ENCODE results near the gene PCDH9.

PCDH9 gene

GRCh38 chr13:66440938-66441337, 789.2 kb downstream of the PCDH9 start:
- Histone ChIP-seq H3K36me3 (ENCODE audit: control insufficient read depth, insufficient read depth, low read length) (no peaks in the 10 kb centered on the region), H3K4me3 (replicated peaks; ENCODE audit: low read depth, low read length) (no peak overlapping the region), H3K27me3 (replicated peaks; ENCODE audit: control insufficient read depth, insufficient read depth, low read length) (no peaks in the 10 kb centered on the region)
- TF ChIP-seq, protein P1, sequence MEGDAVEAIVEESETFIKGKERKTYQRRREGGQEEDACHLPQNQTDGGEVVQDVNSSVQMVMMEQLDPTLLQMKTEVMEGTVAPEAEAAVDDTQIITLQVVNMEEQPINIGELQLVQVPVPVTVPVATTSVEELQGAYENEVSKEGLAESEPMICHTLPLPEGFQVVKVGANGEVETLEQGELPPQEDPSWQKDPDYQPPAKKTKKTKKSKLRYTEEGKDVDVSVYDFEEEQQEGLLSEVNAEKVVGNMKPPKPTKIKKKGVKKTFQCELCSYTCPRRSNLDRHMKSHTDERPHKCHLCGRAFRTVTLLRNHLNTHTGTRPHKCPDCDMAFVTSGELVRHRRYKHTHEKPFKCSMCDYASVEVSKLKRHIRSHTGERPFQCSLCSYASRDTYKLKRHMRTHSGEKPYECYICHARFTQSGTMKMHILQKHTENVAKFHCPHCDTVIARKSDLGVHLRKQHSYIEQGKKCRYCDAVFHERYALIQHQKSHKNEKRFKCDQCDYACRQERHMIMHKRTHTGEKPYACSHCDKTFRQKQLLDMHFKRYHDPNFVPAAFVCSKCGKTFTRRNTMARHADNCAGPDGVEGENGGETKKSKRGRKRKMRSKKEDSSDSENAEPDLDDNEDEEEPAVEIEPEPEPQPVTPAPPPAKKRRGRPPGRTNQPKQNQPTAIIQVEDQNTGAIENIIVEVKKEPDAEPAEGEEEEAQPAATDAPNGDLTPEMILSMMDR (IDR thresholded peaks at IDR 0.05; ENCODE audit: insufficient read depth, low read length, poor library complexity, severe bottlenecking) = no peak
- no peak for DNase-seq (ENCODE audit: extremely low read depth, insufficient read length)

GRCh38 chr13:66430728-66431127, 799.4 kb downstream of the PCDH9 start:
- H3K27me3 ChIP-seq (replicated peaks; ENCODE audit: control insufficient read depth, insufficient read depth, low read length) = no peaks in the 10 kb centered on the region
- no peak for DNase-seq (ENCODE audit: extremely low read depth, insufficient read length)
- H3K4me3 ChIP-seq (replicated peaks; ENCODE audit: low read depth, low read length) = no peak overlapping the region
- TF ChIP-seq, protein P1 (IDR thresholded peaks at IDR 0.05; ENCODE audit: insufficient read depth, low read length, poor library complexity, severe bottlenecking) = no peak
- H3K36me3 ChIP-seq (ENCODE audit: control insufficient read depth, insufficient read depth, low read length) = no peaks in the 10 kb centered on the region

DNA sequence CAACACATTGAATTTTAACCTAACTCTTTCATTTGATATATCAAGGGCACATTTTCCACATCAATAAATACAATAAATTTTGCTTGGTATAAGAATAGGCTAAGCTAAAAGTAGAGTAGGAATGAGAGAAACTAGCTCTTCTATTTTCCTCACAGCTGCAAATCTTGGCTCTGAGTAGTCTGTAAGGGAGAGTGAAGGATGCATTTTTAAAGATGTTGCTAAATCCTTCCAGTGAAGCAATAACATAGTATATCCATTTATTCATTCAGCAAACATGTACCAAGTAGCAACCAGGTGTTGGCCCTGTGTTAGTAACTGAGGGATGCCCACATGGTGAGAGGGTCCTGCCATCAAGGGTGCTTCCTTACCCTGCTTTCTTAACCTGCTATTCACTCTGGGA, 799.9 kb downstream of the PCDH9 start:
- TF ChIP-seq, protein P1 (IDR thresholded peaks at IDR 0.05; ENCODE audit: insufficient read depth, low read length, poor library complexity, severe bottlenecking) = no peak
- no peak for DNase-seq (ENCODE audit: extremely low read depth, insufficient read length)
- Histone ChIP-seq H3K36me3 (ENCODE audit: control insufficient read depth, insufficient read depth, low read length) (no peaks in the 10 kb centered on the region), H3K4me3 (replicated peaks; ENCODE audit: low read depth, low read length) (no peak overlapping the region), H3K27me3 (replicated peaks; ENCODE audit: control insufficient read depth, insufficient read depth, low read length) (no peaks in the 10 kb centered on the region)

DNA sequence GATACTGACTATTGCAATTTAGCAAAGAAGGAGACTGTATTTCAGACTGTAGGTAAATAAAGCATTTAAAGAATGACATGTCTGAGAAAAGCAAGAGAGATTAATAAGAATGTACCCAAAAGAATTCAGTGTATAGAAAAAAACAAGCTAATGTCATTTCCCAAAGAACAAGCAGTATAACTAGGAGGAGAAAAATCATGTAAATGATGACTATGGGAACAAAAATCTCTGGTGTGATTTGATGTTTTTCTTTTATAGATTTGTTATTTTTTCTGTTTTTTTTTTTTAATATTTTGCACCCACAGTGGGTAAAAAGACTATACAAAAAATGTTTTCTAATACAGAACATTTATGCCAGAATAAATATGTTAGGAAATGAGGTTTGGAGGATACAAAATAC, 801.0 kb downstream of the PCDH9 start:
- TF ChIP-seq, protein P1 (IDR thresholded peaks at IDR 0.05; ENCODE audit: insufficient read depth, low read length, poor library complexity, severe bottlenecking) = no peak
- H3K27me3 ChIP-seq (replicated peaks; ENCODE audit: control insufficient read depth, insufficient read depth, low read length) = no peaks in the 10 kb centered on the region
- no peak for DNase-seq (ENCODE audit: extremely low read depth, insufficient read length)
- no peak overlapping the region for H3K4me3 ChIP-seq (replicated peaks; ENCODE audit: low read depth, low read length)
- no peaks in the 10 kb centered on the region for H3K36me3 ChIP-seq (ENCODE audit: control insufficient read depth, insufficient read depth, low read length)

DNA sequence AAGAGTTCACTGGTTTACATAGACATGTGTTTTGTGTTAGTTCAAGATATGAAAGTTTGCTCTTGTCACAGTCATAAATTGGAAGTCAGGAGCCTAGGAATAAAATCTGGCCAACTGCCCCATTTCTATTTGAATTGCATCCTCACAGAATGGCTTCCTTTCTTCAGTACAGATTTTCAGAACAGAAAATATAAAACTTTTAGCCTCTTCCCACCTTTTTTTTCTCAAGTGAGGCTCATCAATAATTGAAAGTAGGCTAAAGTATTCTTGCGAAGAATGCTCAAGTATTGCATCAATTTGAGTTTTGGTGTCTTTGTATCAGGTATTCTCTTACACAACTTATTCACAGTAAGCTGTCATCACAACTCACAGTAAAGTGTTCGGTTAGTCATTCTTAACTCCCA, 802.7 kb downstream of the PCDH9 start:
- TF ChIP-seq, protein P1 (IDR thresholded peaks at IDR 0.05; ENCODE audit: insufficient read depth, low read length, poor library complexity, severe bottlenecking) = no peak
- H3K4me3 ChIP-seq (replicated peaks; ENCODE audit: low read depth, low read length) = no peak overlapping the region
- H3K27me3 ChIP-seq (replicated peaks; ENCODE audit: control insufficient read depth, insufficient read depth, low read length) = no peaks in the 10 kb centered on the region
- no peaks in the 10 kb centered on the region for H3K36me3 ChIP-seq (ENCODE audit: control insufficient read depth, insufficient read depth, low read length)
- DNase-seq (ENCODE audit: extremely low read depth, insufficient read length) = no peak

- Histone ChIP-seq H3K36me3 (ENCODE audit: control insufficient read depth, insufficient read depth, low read length) (no peaks in the 10 kb centered on the region), H3K4me3 (replicated peaks; ENCODE audit: low read depth, low read length) (no peak overlapping the region), H3K27me3 (replicated peaks; ENCODE audit: control insufficient read depth, insufficient read depth, low read length) (no peaks in the 10 kb centered on the region)
- TF ChIP-seq, protein P1 (IDR thresholded peaks at IDR 0.05; ENCODE audit: insufficient read depth, low read length, poor library complexity, severe bottlenecking) = no peak
- no peak for DNase-seq (ENCODE audit: extremely low read depth, insufficient read length)
Observed at GRCh38 chr13:66425741-66426140, 804.4 kb downstream of the PCDH9 start.
